GM18873 (cell line): ENCODE data around the gene C1orf185.
"Not testable (repeated sequence)": the region's sequence is repeated elsewhere in the genome, so short reads cannot be mapped to it uniquely, and the experiment has no call there.

Experiments used
- ATAC-seq: cut with Tn5 transposase; IDR thresholded peaks from one replicate; pipeline ENCODE4 v1.9.1; 2021; ENCODE audit warnings: mild to moderate bottlenecking, moderate library complexity, moderate number of reproducible peaks; ENCODE audit not compliant: unreplicated experiment, low FRiP score

Gene C1orf185

GRCh38 chr1:51101976-51102375 lies at the start of gene C1orf185:
Gene C1orf185, plus strand, starts transcription at chr1:51102228. Its CDS starts 6 bp downstream, at chr1:51102234.
- no peak for ATAC-seq

- no peak for ATAC-seq
These were observed 43.2 kb upstream of the C1orf185 start for GRCh38 chr1:51058858-51059257.

- no peak for ATAC-seq
These were observed 40.7 kb upstream of the C1orf185 start for GRCh38 chr1:51061231-51061918.

GRCh38 chr1:51063121-51063520 lies 38.9 kb upstream of the C1orf185 start:
- no peak for ATAC-seq

- ATAC-seq, result no peak
These were observed 32.0 kb upstream of the C1orf185 start for GRCh38 chr1:51070011-51070410.

- ATAC-seq, result no peak
These were observed 31.4 kb upstream of the C1orf185 start for GRCh38 chr1:51070640-51071039.

- no peak for ATAC-seq
These were observed 30.6 kb upstream of the C1orf185 start for GRCh38 chr1:51071291-51072042.

- no peak for ATAC-seq
These were observed 30.0 kb upstream of the C1orf185 start for GRCh38 chr1:51072043-51072439.

GRCh38 chr1:51072651-51073050 lies 29.4 kb upstream of the C1orf185 start:
- no peak for ATAC-seq

GRCh38 chr1:51073456-51073855 lies 28.6 kb upstream of the C1orf185 start:
- ATAC-seq, result no peak

- ATAC-seq, result no peak
These were observed 15.3 kb upstream of the C1orf185 start for GRCh38 chr1:51086496-51087271.

GRCh38 chr1:51088474-51088873 lies 13.6 kb upstream of the C1orf185 start:
- ATAC-seq, result no peak

- no peak for ATAC-seq
These were observed 8.4 kb upstream of the C1orf185 start for GRCh38 chr1:51093581-51093980.

- ATAC-seq, result no peak
These were observed 4.9 kb upstream of the C1orf185 start for GRCh38 chr1:51097171-51097570.

- ATAC-seq, result no peak
These were observed 1.7 kb upstream of the C1orf185 start for GRCh38 chr1:51100264-51100880.

- ATAC-seq, result no peak
These were observed 12.1 kb downstream of the C1orf185 start for GRCh38 chr1:51114137-51114536.

- ATAC-seq, result no peak
These were observed 13.8 kb downstream of the C1orf185 start for GRCh38 chr1:51115714-51116404.

GRCh38 chr1:51119331-51119730 lies 17.3 kb downstream of the C1orf185 start:
- ATAC-seq, result no peak

- no peak for ATAC-seq
These were observed 18.6 kb downstream of the C1orf185 start for GRCh38 chr1:51120629-51121028.

- not testable (repeated sequence) for ATAC-seq
These were observed 25.1 kb downstream of the C1orf185 start for GRCh38 chr1:51127152-51127551.
